Left cardiac atrium (tissue), 4 donors: ENCODE measurements around the gene CKAP5. TPM values are rescaled to one million over a fixed set of nuclear protein-coding genes. Genes with fewer than 3 reads are reported as not detected.
A peak's percentile ranks its signal among the peaks of the same experiment; 100 is the strongest.
"Not testable (repeated sequence)": the region's sequence is repeated elsewhere in the genome, so short reads cannot be mapped to it uniquely, and the experiment has no call there.

ENCODE experiments used
- ATAC-seq, 2 donors: fragments of 200-7000 bp; cut with Tn5 transposase; one replicate each; pipeline ENCODE4 v1.9.1; 2020; ENCODE audit warnings: mild to moderate bottlenecking in 2 of 2, moderate library complexity in 2 of 2
- DNase-seq: peaks from one replicate; pipeline ENCODE4 v3.0.0-alpha.2; 2020
- intact Hi-C, 2 donors: fragments of 100-400 bp; cut with DNase I; formaldehyde crosslinking; loops; one replicate each; pipeline versions ENCODE4 v1.14.1 to v1.15.1; 2022 to 2023
- total RNA-seq, 2 donors: library from RNA; stranded (reverse); fragmentation: NEBNext Ultra II Directional; extraction: Animal tissue kit (Norgen Biotek cat#: 25700); gene quantifications; one replicate each; pipeline ENCODE4 v1.2.1, GENCODE V29; 2021
- donor health status: DM: no; HTN: yes; CAD: no.
- donor health status: DM: no; HTN: yes; CAD: no; lungs with severe emphysema.
- donor health status: DM: yes; HTN: yes; CAD: no.
- donor health status: Dilated cardiomyopathy.

CKAP5 gene
- total RNA-seq, 2 donors from 2014 or later, result 56.3 to 57.1 TPM

- DNase-seq (no peak), ATAC-seq (peak; percentile 50 to 66)
Measured at GRCh38 chr11:46801694-46802470, 44.2 kb downstream of the CKAP5 start.

GRCh38 chr11:46800177-46800576 lies 45.9 kb downstream of the CKAP5 start:
- intact Hi-C loops, result no loop called here
- ATAC-seq (peak in 1 of 2 donors; percentile 56), DNase-seq (no peak)

More at GRCh38 chr11:46801694-46802470, 44.2 kb downstream of the CKAP5 start:
- intact Hi-C loops, result no loop called here

GRCh38 chr11:46799725-46800124 lies 46.4 kb downstream of the CKAP5 start:
- ATAC-seq, intact Hi-C loops, DNase-seq: not testable (repeated sequence)

- ATAC-seq (no peak), DNase-seq (no peak)
- intact Hi-C loops, result no loop called here
Measured at GRCh38 chr11:46778416-46778815, 67.7 kb downstream of the CKAP5 start.

GRCh38 chr11:46776878-46777277 lies 69.2 kb downstream of the CKAP5 start:
- ATAC-seq (no peak), DNase-seq (no peak)
- intact Hi-C loops, result no loop called here

- intact Hi-C loops, result no loop called here
- no peak for ATAC-seq
- no peak for DNase-seq
Measured at GRCh38 chr11:46769636-46770221, 76.4 kb downstream of the CKAP5 start.

GRCh38 chr11:46766656-46767055 lies 79.4 kb downstream of the CKAP5 start:
- DNase-seq (no peak), ATAC-seq (no peak)
- intact Hi-C loops, result no loop called here

- no peak for ATAC-seq
- DNase-seq, result no peak
- intact Hi-C loops, result no loop called here
Measured at GRCh38 chr11:46762248-46762647, 83.8 kb downstream of the CKAP5 start.

GRCh38 chr11:46761807-46762206 lies 84.3 kb downstream of the CKAP5 start:
- ATAC-seq (no peak), DNase-seq (no peak)
- intact Hi-C loops, result no loop called here

- intact Hi-C loops, result no loop called here
- DNase-seq (no peak), ATAC-seq (no peak)
Measured at GRCh38 chr11:46760429-46761128, 85.5 kb downstream of the CKAP5 start.

GRCh38 chr11:46759196-46759595 lies 86.9 kb downstream of the CKAP5 start:
- DNase-seq (no peak), ATAC-seq (no peak)
- intact Hi-C loops, result no loop called here

GRCh38 chr11:46755962-46756361 lies 90.1 kb downstream of the CKAP5 start:
- intact Hi-C loops, result no loop called here
- ATAC-seq, result no peak
- DNase-seq, result no peak

- intact Hi-C loops, result no loop called here
- no peak for ATAC-seq
- no peak for DNase-seq
Measured at GRCh38 chr11:46747150-46747549, 98.9 kb downstream of the CKAP5 start.

GRCh38 chr11:46745995-46746394 lies 100.1 kb downstream of the CKAP5 start:
- no peak for DNase-seq
- intact Hi-C loops, result no loop called here

GRCh38 chr11:46745328-46745727 lies 100.8 kb downstream of the CKAP5 start:
- no peak for DNase-seq
- intact Hi-C loops, result no loop called here
- ATAC-seq, result no peak

More at GRCh38 chr11:46745995-46746394, 100.1 kb downstream of the CKAP5 start:
- ATAC-seq, result no peak

- ATAC-seq (no peak), DNase-seq (no peak)
- intact Hi-C loops, result no loop called here
Measured at GRCh38 chr11:46743693-46744339, 102.3 kb downstream of the CKAP5 start.

- ATAC-seq, result no peak
- intact Hi-C loops, result no loop called here
- DNase-seq, result no peak
Measured at GRCh38 chr11:46743043-46743442, 103.0 kb downstream of the CKAP5 start.

GRCh38 chr11:46741600-46742484 lies 104.2 kb downstream of the CKAP5 start:
- intact Hi-C loops, result no loop called here
- DNase-seq, result no peak
- ATAC-seq, result no peak

GRCh38 chr11:46738887-46739286 lies 107.2 kb downstream of the CKAP5 start:
- intact Hi-C loops, result no loop called here
- no peak for DNase-seq
- no peak for ATAC-seq
